B cell (primary cell): ENCODE data around the gene SPPL3. TPM values are rescaled to one million over a fixed set of nuclear protein-coding genes. Genes with fewer than 3 reads are reported as not detected.

ENCODE experiments used
- ATAC-seq: fragments of 200-7000 bp; cut with Tn5 transposase; one replicate; pipeline ENCODE4 v1.10.0; 2021; ENCODE audit warnings: low read depth, mild to moderate bottlenecking, moderate number of reproducible peaks, moderate library complexity
- CTCF ChIA-PET: fragments of 350-600 bp; sonication (Branson Sonifier 250); formaldehyde crosslinking; loops from one replicate; lab custom pipeline; 2021; ENCODE audit warnings: antibody characterized with exemption, inconsistent platforms; lab: Charles Lee
- POLR2A ChIA-PET: fragments of 350-600 bp; sonication (Branson Sonifier 250); formaldehyde crosslinking; loops from one replicate; lab custom pipeline; 2021; ENCODE audit warnings: antibody characterized with exemption; lab: Charles Lee
- DNase-seq: peaks from one replicate; pipeline ENCODE4 v3.0.0; 2013
- H2AFZ ChIP-seq: 2 replicates; pipeline ENCODE4 v1.6.1; 2012; ENCODE audit warnings: mild to moderate bottlenecking, low read depth, low read length; ENCODE audit not compliant: insufficient read depth, poor library complexity, severe bottlenecking
- H3K27ac ChIP-seq, 2 donors: 1 replicate in 1 of 2; 2 replicates in 1 of 2; pipeline ENCODE4 v1.5.1; 2012 to 2013; ENCODE audit warnings: low read length in 2 of 2, mild to moderate bottlenecking in 2 of 2, moderate library complexity in 1 of 2
- H3K27me3 ChIP-seq, 4 experiments: fragments of 200-600 bp in 1 of 4; sonication (generic) in 1 of 4; replicated peaks in 1 of 4; 1 replicate in 2 of 4; 2 replicates in 2 of 4; pipeline versions ENCODE4 v1.6.1 to v1.7.0; 2013 to 2016; ENCODE audit warnings: low read length in 3 of 4, mild to moderate bottlenecking in 2 of 4, mixed read lengths in 1 of 4, moderate library complexity in 1 of 4; ENCODE audit not compliant: insufficient read depth in 4 of 4, control insufficient read depth in 3 of 4; ENCODE audit errors: control extremely low read depth in 1 of 4
- H3K36me3 ChIP-seq, 2 experiments: replicated peaks in 1 of 2; 1 replicate in 1 of 2; 2 replicates in 1 of 2; pipeline versions ENCODE4 v1.6.1 to v1.7.1; 2013; ENCODE audit warnings: low read length in 1 of 2; ENCODE audit not compliant: insufficient read depth in 2 of 2, control insufficient read depth in 1 of 2; ENCODE audit errors: control extremely low read depth in 1 of 2, extremely low read depth in 1 of 2
- H3K4me1 ChIP-seq, 2 donors: fragments of 200-600 bp in 1 of 2; sonication (generic) in 1 of 2; 1 replicate in 1 of 2; 2 replicates in 1 of 2; pipeline versions ENCODE4 v1.5.1 to v1.6.1; 2013 to 2017; ENCODE audit warnings: low read length in 2 of 2; ENCODE audit not compliant: control insufficient read depth in 2 of 2, insufficient read depth in 2 of 2
- H3K4me2 ChIP-seq: replicated peaks from 2 replicates; pipeline ENCODE3; 2012; ENCODE audit warnings: mild to moderate bottlenecking, low read depth, low read length; ENCODE audit not compliant: poor library complexity, severe bottlenecking
- H3K4me3 ChIP-seq, 5 experiments: fragments of 200-600 bp in 1 of 5; sonication (generic) in 1 of 5; 1 replicate in 3 of 5; 2 replicates in 2 of 5; pipeline versions ENCODE4 v1.5.1 to v1.7.0; 2011 to 2016; ENCODE audit warnings: low read length in 4 of 5, mild to moderate bottlenecking in 4 of 5, low read depth in 2 of 5, control low read depth in 1 of 5, moderate library complexity in 1 of 5; ENCODE audit not compliant: insufficient read depth in 1 of 5; ENCODE audit errors: control extremely low read depth in 1 of 5, extremely low read depth in 1 of 5
- H3K79me2 ChIP-seq: fragments of 200-600 bp; sonication (generic); one replicate; pipeline ENCODE4 v1.6.0; 2016; ENCODE audit warnings: low read length; ENCODE audit not compliant: control insufficient read depth, insufficient read depth
- H3K9ac ChIP-seq: fragments of 200-600 bp; sonication (generic); 2 replicates; pipeline ENCODE4 v1.6.1; 2017; ENCODE audit warnings: mild to moderate bottlenecking, low read length, moderate library complexity
- H3K9me3 ChIP-seq, 3 donors: one replicate each; pipeline versions ENCODE4 v1.6.1 to v1.7.1; 2013; ENCODE audit warnings: low read length in 2 of 3; ENCODE audit not compliant: control insufficient read depth in 2 of 3, insufficient read depth in 1 of 3; ENCODE audit errors: control extremely low read depth in 1 of 3
- H4K20me1 ChIP-seq: 2 replicates; pipeline ENCODE4 v1.6.0; 2012; ENCODE audit warnings: mild to moderate bottlenecking, low read length; ENCODE audit not compliant: insufficient read depth, control insufficient read depth, poor library complexity, severe bottlenecking
- H3K27ac Mint-ChIP-seq: one replicate; pipeline ENCODE4 v1.8.0; 2021; ENCODE audit warnings: mixed read lengths
- H3K27me3 Mint-ChIP-seq: one replicate; pipeline ENCODE4 v1.8.0; 2021; ENCODE audit warnings: mixed read lengths
- H3K4me1 Mint-ChIP-seq: one replicate; pipeline ENCODE4 v1.8.0; 2021; ENCODE audit warnings: mixed read lengths
- H3K4me3 Mint-ChIP-seq: one replicate; pipeline ENCODE4 v1.8.0; 2021; ENCODE audit warnings: mixed read lengths
- H3K9me3 Mint-ChIP-seq: one replicate; pipeline ENCODE4 v1.8.0; 2022; ENCODE audit warnings: mixed read lengths; ENCODE audit not compliant: insufficient read depth
- EZH2 ChIP-seq: IDR thresholded peaks from 2 replicates; pipeline ENCODE4 v1.6.1; 2012; ENCODE audit warnings: borderline replicate concordance, low read depth, mild to moderate bottlenecking, moderate library complexity, low read length; ENCODE audit not compliant: insufficient read depth, poor library complexity, severe bottlenecking
- WGBS: methylation state at CpG from one replicate; pipeline ENCODE4 v1.1.5; 2013; ENCODE audit warnings: missing lambda C conversion rate; ENCODE audit not compliant: insufficient coverage; 5-methylcytosine and 5-hydroxymethylcytosine counted together
- intact Hi-C: fragments of 100-400 bp; cut with micrococcal nuclease; formaldehyde crosslinking; loops from one replicate; pipeline ENCODE4 v1.10.0; 2022
- polyA plus RNA-seq: library from polyadenylated mRNA; depleted of rRNA; stranded (reverse); fragments of >200 nt; gene quantifications from 2 replicates; pipeline ENCODE4 v1.2.3, GENCODE V29; 2012
- total RNA-seq, 2 donors: library from RNA; stranded (reverse); fragments of 120-200 nt in 1 of 2; gene quantifications; 1 replicate in 1 of 2; 2 replicates in 1 of 2; pipeline versions ENCODE4 v1.2.3 to v1.2.4, GENCODE V29; 2013 to 2022
- TF ChIP-seq, protein P1 (sequence below): fragments of 200-600 bp; IDR thresholded peaks from one replicate; pipeline ENCODE4 v1.8.0; 2022; ENCODE audit warnings: antibody characterized with exemption, mild to moderate bottlenecking

SPPL3 gene
- total and polyA plus RNA-seq, 2 donors (not counting 1 experiment from before 2014, with no cell fraction given): 12.3 to 43.6 TPM

DNA sequence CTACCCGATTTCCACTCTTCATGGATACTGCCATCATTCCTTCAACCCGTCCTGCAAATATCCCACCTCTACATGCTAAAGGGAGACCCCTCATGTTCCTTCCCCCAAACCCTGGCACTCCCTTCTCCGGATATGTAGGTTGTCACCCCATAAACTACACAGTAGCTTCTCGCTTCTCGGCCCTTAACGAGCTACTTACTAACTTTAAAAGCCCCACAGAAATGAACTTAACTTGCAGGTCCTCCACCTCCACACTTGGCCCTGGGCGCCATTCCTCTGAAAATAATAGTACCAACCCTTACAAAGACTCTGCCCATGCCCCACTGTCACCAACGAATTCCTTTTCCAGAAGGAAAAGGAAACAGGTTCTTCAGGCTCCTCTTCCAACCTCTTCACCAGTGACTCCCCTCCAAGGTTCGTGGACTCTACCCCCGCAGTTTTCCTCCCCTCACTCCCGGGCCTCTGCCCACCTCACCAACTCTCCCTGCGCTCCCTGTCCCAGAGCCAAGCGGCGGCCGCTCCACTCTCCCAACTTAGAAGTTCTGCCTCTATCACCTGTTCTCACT lies 1.2 kb downstream of the SPPL3 start:
- H3K9me3 ChIP-seq: peaks cover 0 to 2% (median 0%) of the 10 kb centered on the region in 3 donors
- Mint-ChIP-seq H3K4me3 (peak overlapping the region; percentile 97), H3K27ac (peak overlapping the region; percentile 95), H3K9me3 (no peaks in the 10 kb centered on the region), H3K4me1 (peaks cover 36% of the 10 kb centered on the region), H3K27me3 (no peaks in the 10 kb centered on the region)
- peaks cover 43% of the 10 kb centered on the region for H4K20me1 ChIP-seq
- H3K9ac ChIP-seq: peak overlapping the region; percentile 83
- peak overlapping the region; percentile 38 to 80 for H3K27ac ChIP-seq
- intact Hi-C loops: loop anchor here (5.0 to 10.0 kb wide), 6 partner anchors 46 to 438 kb away; partner anchors contain the start of genes ACADS, C12orf43, SRSF9 and UNC119B
- H3K36me3 ChIP-seq: peaks cover 0 to 9% of the 10 kb centered on the region in 2 experiments
- H3K4me1 ChIP-seq: peaks cover 19 to 24% of the 10 kb centered on the region in 2 donors
- H2AFZ ChIP-seq: peak overlapping the region; percentile 97
- ChIA-PET POLR2A (no interaction called here), CTCF (interaction anchor here (1.1 to 1.5 kb wide), 2 partner anchors 44 to 77 kb away, joined by 3 read pairs; no protein-coding TSS in a partner anchor)
- peak; percentile 39 for DNase-seq
- no peaks in the 10 kb centered on the region for H3K27me3 ChIP-seq
- TF ChIP-seq, protein P1, sequence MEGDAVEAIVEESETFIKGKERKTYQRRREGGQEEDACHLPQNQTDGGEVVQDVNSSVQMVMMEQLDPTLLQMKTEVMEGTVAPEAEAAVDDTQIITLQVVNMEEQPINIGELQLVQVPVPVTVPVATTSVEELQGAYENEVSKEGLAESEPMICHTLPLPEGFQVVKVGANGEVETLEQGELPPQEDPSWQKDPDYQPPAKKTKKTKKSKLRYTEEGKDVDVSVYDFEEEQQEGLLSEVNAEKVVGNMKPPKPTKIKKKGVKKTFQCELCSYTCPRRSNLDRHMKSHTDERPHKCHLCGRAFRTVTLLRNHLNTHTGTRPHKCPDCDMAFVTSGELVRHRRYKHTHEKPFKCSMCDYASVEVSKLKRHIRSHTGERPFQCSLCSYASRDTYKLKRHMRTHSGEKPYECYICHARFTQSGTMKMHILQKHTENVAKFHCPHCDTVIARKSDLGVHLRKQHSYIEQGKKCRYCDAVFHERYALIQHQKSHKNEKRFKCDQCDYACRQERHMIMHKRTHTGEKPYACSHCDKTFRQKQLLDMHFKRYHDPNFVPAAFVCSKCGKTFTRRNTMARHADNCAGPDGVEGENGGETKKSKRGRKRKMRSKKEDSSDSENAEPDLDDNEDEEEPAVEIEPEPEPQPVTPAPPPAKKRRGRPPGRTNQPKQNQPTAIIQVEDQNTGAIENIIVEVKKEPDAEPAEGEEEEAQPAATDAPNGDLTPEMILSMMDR: no peak
- no peak for TF ChIP-seq EZH2
- 0% methylated on average over 15 of the region's 15 CpGs for WGBS
- peaks cover 58% of the 10 kb centered on the region for H3K79me2 ChIP-seq
- ATAC-seq: no peak
- H3K4me2 ChIP-seq: peak overlapping the region; percentile 84
- H3K4me3 ChIP-seq: peak overlapping the region; percentile 32 to 85 (median 75)

- peaks cover 0 to 2% (median 0%) of the 10 kb centered on the region in 3 donors for H3K9me3 ChIP-seq
- no peak for ATAC-seq
- ChIA-PET CTCF (interaction anchor here (0.7 to 1.5 kb wide), 6 partner anchors 11 to 191 kb away, joined by 3 to 4 read pairs (median 3); no protein-coding TSS in a partner anchor), POLR2A (interaction anchor here (0.6 kb wide), 1 partner anchor 113 kb away, joined by 5 read pairs; no protein-coding TSS in a partner anchor)
- Mint-ChIP-seq H3K9me3 (no peaks in the 10 kb centered on the region), H3K27ac (peak overlapping the region; percentile 57), H3K27me3 (no peaks in the 10 kb centered on the region), H3K4me1 (peaks cover 39% of the 10 kb centered on the region), H3K4me3 (peak overlapping the region; percentile 29)
- peaks cover 55% of the 10 kb centered on the region for H4K20me1 ChIP-seq
- intact Hi-C loops: loop anchor here (5.0 to 10.0 kb wide), 6 partner anchors 45 to 437 kb away; partner anchors contain the start of genes ACADS, C12orf43, SRSF9 and UNC119B
- no peak overlapping the region for H3K4me3 ChIP-seq
- H3K9ac ChIP-seq: no peak overlapping the region
- no peaks in the 10 kb centered on the region for H3K27me3 ChIP-seq
- peaks cover 69% of the 10 kb centered on the region for H3K79me2 ChIP-seq
- WGBS: 87% methylated on average over 3 of the region's 4 CpGs
- peak overlapping the region in 1 of 2 donors; percentile 80 for H3K27ac ChIP-seq
- peaks cover 0 to 9% of the 10 kb centered on the region in 2 experiments for H3K36me3 ChIP-seq
- TF ChIP-seq, protein P1: no peak
- no peak for TF ChIP-seq EZH2
- no peak overlapping the region for H2AFZ ChIP-seq
- H3K4me1 ChIP-seq: peaks cover 19 to 24% of the 10 kb centered on the region in 2 donors
- peak overlapping the region; percentile 84 for H3K4me2 ChIP-seq
- DNase-seq: no peak
Observed at GRCh38 chr12:120901818-120902217, 2.3 kb downstream of the SPPL3 start.
